Left ventricle myocardium inferior (tissue), 1 donor: ENCODE results near the gene SLC35E4. TPM values are rescaled to one million over a fixed set of nuclear protein-coding genes. Genes with fewer than 3 reads are reported as not detected.

ENCODE experiments used
- DNase-seq: peaks from one replicate; pipeline ENCODE4 v3.0.0-alpha.2; 2020
- H3K27ac ChIP-seq: fragments of 200-600 bp; replicated peaks from 2 replicates; pipeline ENCODE4 v1.8.0; 2021
- H3K27me3 ChIP-seq: fragments of 200-600 bp; 2 replicates; pipeline ENCODE4 v1.8.0; 2021; ENCODE audit warnings: low read depth
- H3K36me3 ChIP-seq: fragments of 200-600 bp; 2 replicates; pipeline ENCODE4 v1.8.0; 2021
- H3K4me1 ChIP-seq: fragments of 200-600 bp; 2 replicates; pipeline ENCODE4 v1.8.0; 2021
- H3K4me3 ChIP-seq: fragments of 200-600 bp; 2 replicates; pipeline ENCODE4 v1.8.0; 2021; ENCODE audit warnings: mild to moderate bottlenecking, moderate library complexity
- H3K9me3 ChIP-seq: fragments of 200-600 bp; replicated peaks from 2 replicates; pipeline ENCODE4 v1.8.0; 2021
- CTCF ChIP-seq: fragments of 200-600 bp; IDR thresholded peaks from 2 replicates; pipeline ENCODE4 v1.8.0; 2021; ENCODE audit warnings: antibody characterized with exemption, mild to moderate bottlenecking, borderline replicate concordance
- intact Hi-C: fragments of 100-400 bp; cut with micrococcal nuclease; formaldehyde crosslinking; loops from one replicate; pipeline ENCODE4 v1.11.0; 2022
- total RNA-seq: library from RNA; stranded (reverse); fragmentation: NEBNext Ultra II Directional; extraction: Animal tissue kit (Norgen Biotek cat#: 25700); gene quantifications from one replicate; pipeline ENCODE4 v1.2.1, GENCODE V29; 2021
- donor health status: DM: no; HTN: yes; CAD: no; lungs with severe emphysema.

The SLC35E4 gene
- total RNA-seq, 1 donor from 2014 or later = 3.8 TPM

- Histone ChIP-seq H3K9me3 (no peaks in the 10 kb centered on the region), H3K4me1 (peaks cover 58% of the 10 kb centered on the region), H3K27ac (no peak overlapping the region), H3K4me3 (peak overlapping the region; percentile 79), H3K36me3 (peaks cover 4% of the 10 kb centered on the region), H3K27me3 (no peaks in the 10 kb centered on the region)
- DNase-seq = no peak
- intact Hi-C loops = no loop called here
- TF ChIP-seq CTCF = no peak
These were observed 2.1 kb downstream of the SLC35E4 start for GRCh38 chr22:30637701-30638114.

GRCh38 chr22:30640361-30640760 lies 4.8 kb downstream of the SLC35E4 start:
- H3K27ac ChIP-seq = peak overlapping the region; percentile 69
- no peak for TF ChIP-seq CTCF
- peaks cover 4% of the 10 kb centered on the region for H3K36me3 ChIP-seq
- H3K4me3 ChIP-seq = no peak overlapping the region
- no peaks in the 10 kb centered on the region for H3K27me3 ChIP-seq
- peaks cover 63% of the 10 kb centered on the region for H3K4me1 ChIP-seq
- no peaks in the 10 kb centered on the region for H3K9me3 ChIP-seq
- DNase-seq = no peak
- intact Hi-C loops = no loop called here

- Histone ChIP-seq H3K4me1 (peaks cover 60% of the 10 kb centered on the region), H3K27me3 (no peaks in the 10 kb centered on the region), H3K27ac (peak overlapping the region; percentile 69), H3K4me3 (no peak overlapping the region), H3K36me3 (peaks cover 4% of the 10 kb centered on the region), H3K9me3 (no peaks in the 10 kb centered on the region)
- intact Hi-C loops = no loop called here
- DNase-seq = no peak
- TF ChIP-seq CTCF = no peak
These were observed 5.4 kb downstream of the SLC35E4 start for GRCh38 chr22:30640839-30641430.

- H3K27me3 ChIP-seq = no peaks in the 10 kb centered on the region
- intact Hi-C loops = no loop called here
- no peak overlapping the region for H3K4me3 ChIP-seq
- peak; percentile 33 for DNase-seq
- H3K9me3 ChIP-seq = no peaks in the 10 kb centered on the region
- peaks cover 36% of the 10 kb centered on the region for H3K4me1 ChIP-seq
- H3K27ac ChIP-seq = peak overlapping the region; percentile 57
- H3K36me3 ChIP-seq = peaks cover 4% of the 10 kb centered on the region
- TF ChIP-seq CTCF = no peak
These were observed 7.7 kb downstream of the SLC35E4 start for GRCh38 chr22:30643055-30643875.

GRCh38 chr22:30646518-30647160 lies 11.1 kb downstream of the SLC35E4 start:
- Histone ChIP-seq H3K27me3 (no peaks in the 10 kb centered on the region), H3K4me1 (peaks cover 26% of the 10 kb centered on the region), H3K4me3 (no peak overlapping the region), H3K36me3 (no peaks in the 10 kb centered on the region), H3K27ac (no peak overlapping the region), H3K9me3 (no peaks in the 10 kb centered on the region)
- no peak for DNase-seq
- intact Hi-C loops = no loop called here
- no peak for TF ChIP-seq CTCF
